Naive thymus-derived CD4-positive, alpha-beta T cell (primary cell): Measurements from ENCODE around the gene PCDH8. TPM values are rescaled to one million over a fixed set of nuclear protein-coding genes. Genes with fewer than 3 reads are reported as not detected.

Experiments
- ATAC-seq: fragments of 150-1000 bp; cut with Tn5 transposase; 2 replicates; pipeline ENCODE4 v1.10.0; 2021; ENCODE audit warnings: mild to moderate bottlenecking, moderate library complexity
- CTCF ChIA-PET: fragments of 350-600 bp; sonication (Branson Sonifier 250); formaldehyde crosslinking; loops from one replicate; lab custom pipeline; 2021; ENCODE audit warnings: antibody characterized with exemption; lab: Charles Lee
- POLR2A ChIA-PET: fragments of 350-600 bp; sonication (Branson Sonifier 250); formaldehyde crosslinking; loops from one replicate; lab custom pipeline; 2021; ENCODE audit warnings: antibody characterized with exemption, inconsistent platforms; lab: Charles Lee
- DNase-seq, 9 donors: peaks; one replicate each; pipeline versions ENCODE4 v3.0.0 to v3.0.0-alpha.2; 2020 to 2022; ENCODE audit warnings: mixed read lengths in 1 of 9
- H3K27ac ChIP-seq: one replicate; pipeline ENCODE4 v1.7.0; 2013; ENCODE audit warnings: mild to moderate bottlenecking, low read depth, low read length, moderate library complexity
- H3K27me3 ChIP-seq, 2 donors: one replicate each; pipeline ENCODE4 v1.7.0; 2013; ENCODE audit warnings: low read length in 2 of 2, mild to moderate bottlenecking in 2 of 2, moderate library complexity in 2 of 2; ENCODE audit not compliant: control insufficient read depth in 2 of 2, insufficient read depth in 2 of 2
- H3K36me3 ChIP-seq, 3 experiments: 1 replicate in 2 of 3; 2 replicates in 1 of 3; pipeline ENCODE4 v1.7.0; 2013; ENCODE audit warnings: low read length in 3 of 3, mild to moderate bottlenecking in 3 of 3, moderate library complexity in 1 of 3; ENCODE audit not compliant: insufficient read depth in 3 of 3, control insufficient read depth in 2 of 3
- H3K4me1 ChIP-seq, 2 donors: one replicate each; pipeline ENCODE4 v1.7.0; 2013; ENCODE audit warnings: low read length in 2 of 2, mild to moderate bottlenecking in 2 of 2, moderate library complexity in 1 of 2; ENCODE audit not compliant: control insufficient read depth in 2 of 2, insufficient read depth in 2 of 2
- H3K4me3 ChIP-seq: 2 replicates; pipeline ENCODE4 v1.7.0; 2013; ENCODE audit warnings: mild to moderate bottlenecking, low read length
- H3K9me3 ChIP-seq, 3 experiments: 1 replicate in 2 of 3; 2 replicates in 1 of 3; pipeline ENCODE4 v1.7.0; 2013; ENCODE audit warnings: low read length in 3 of 3; ENCODE audit not compliant: control insufficient read depth in 2 of 3
- H3K27ac Mint-ChIP-seq, 9 donors: one replicate each; pipeline ENCODE4 v1.8.0; 2020 to 2022; ENCODE audit warnings: mixed read lengths in 9 of 9, mild to moderate bottlenecking in 8 of 9, moderate library complexity in 5 of 9, inconsistent platforms in 2 of 9
- H3K27me3 Mint-ChIP-seq, 5 donors: one replicate each; pipeline ENCODE4 v1.8.0; 2021 to 2022; ENCODE audit warnings: mixed read lengths in 5 of 5, mild to moderate bottlenecking in 1 of 5
- H3K36me3 Mint-ChIP-seq, 5 donors: one replicate each; pipeline ENCODE4 v1.8.0; 2020 to 2022; ENCODE audit warnings: mixed read lengths in 5 of 5, mild to moderate bottlenecking in 3 of 5, inconsistent platforms in 1 of 5
- H3K4me1 Mint-ChIP-seq, 7 donors: one replicate each; pipeline ENCODE4 v1.8.0; 2020 to 2022; ENCODE audit warnings: mixed read lengths in 7 of 7, mild to moderate bottlenecking in 3 of 7, inconsistent platforms in 1 of 7
- H3K4me3 Mint-ChIP-seq, 10 donors: one replicate each; pipeline ENCODE4 v1.8.0; 2020 to 2022; ENCODE audit warnings: mild to moderate bottlenecking in 10 of 10, mixed read lengths in 10 of 10, moderate library complexity in 6 of 10, inconsistent platforms in 2 of 10
- H3K9me3 Mint-ChIP-seq, 11 donors: one replicate each; pipeline ENCODE4 v1.8.0; 2020 to 2022; ENCODE audit warnings: mixed read lengths in 11 of 11, mild to moderate bottlenecking in 4 of 11, inconsistent platforms in 1 of 11, moderate library complexity in 1 of 11
- intact Hi-C, 2 donors: fragments of 100-400 bp; cut with micrococcal nuclease; formaldehyde crosslinking; loops; one replicate each; pipeline ENCODE4 v1.15.1; 2023
- polyA plus RNA-seq, 2 donors: library from polyadenylated mRNA; unstranded; fragments of 300-500 nt; fragmentation: Illumina TruSeq; gene quantifications; one replicate each; pipeline ENCODE4 v1.2.3, GENCODE V29; 2021
- total RNA-seq, 6 experiments: library from RNA in 5 of 6; stranded (reverse) in 5 of 6; gene quantifications; 1 replicate in 5 of 6; 2 replicates in 1 of 6; pipeline ENCODE4 v1.2.3 and lab custom pipeline; 2021 to 2026

PCDH8 gene
- total and polyA plus RNA-seq, 7 experiments from 2014 or later: not detected

- POLR2A ChIA-PET: no interaction called here
- Histone ChIP-seq H3K27ac (no peak overlapping the region), H3K36me3 (no peaks in the 10 kb centered on the region), H3K27me3 (no peaks in the 10 kb centered on the region), H3K9me3 (peaks cover 0 to 2% (median 0%) of the 10 kb centered on the region in 3 experiments), H3K4me3 (no peak overlapping the region), H3K4me1 (no peaks in the 10 kb centered on the region)
- Mint-ChIP-seq H3K4me3 (no peak overlapping the region), H3K4me1 (no peaks in the 10 kb centered on the region), H3K27ac (no peak overlapping the region), H3K27me3 (peaks cover 2 to 30% (median 23%) of the 10 kb centered on the region in 5 donors), H3K36me3 (peaks cover 0 to 4% (median 0%) of the 10 kb centered on the region in 5 donors), H3K9me3 (peaks cover 0 to 25% (median 9%) of the 10 kb centered on the region in 11 donors)
- CTCF ChIA-PET: no interaction called here
- ATAC-seq (no peak), DNase-seq (no peak)
- intact Hi-C loops: no loop called here
Measured at GRCh38 chr13:52870143-52870542, 21.7 kb upstream of the PCDH8 start.

GRCh38 chr13:52869621-52870020, 21.2 kb upstream of the PCDH8 start:
- Histone ChIP-seq H3K27ac (no peak overlapping the region), H3K9me3 (no peaks in the 10 kb centered on the region), H3K4me3 (no peak overlapping the region), H3K36me3 (no peaks in the 10 kb centered on the region), H3K27me3 (no peaks in the 10 kb centered on the region), H3K4me1 (no peaks in the 10 kb centered on the region)
- Mint-ChIP-seq H3K36me3 (no peaks in the 10 kb centered on the region), H3K4me3 (no peak overlapping the region), H3K9me3 (peaks cover 0 to 20% (median 4%) of the 10 kb centered on the region in 11 donors), H3K4me1 (no peaks in the 10 kb centered on the region), H3K27me3 (peaks cover 2 to 30% (median 23%) of the 10 kb centered on the region in 5 donors), H3K27ac (no peak overlapping the region)
- intact Hi-C loops: no loop called here
- no peak for ATAC-seq
- no peak for DNase-seq
- POLR2A ChIA-PET: no interaction called here
- CTCF ChIA-PET: no interaction called here

- ATAC-seq (no peak), DNase-seq (no peak)
- POLR2A ChIA-PET: no interaction called here
- Mint-ChIP-seq H3K9me3 (peaks cover 0 to 18% (median 2%) of the 10 kb centered on the region in 11 donors), H3K36me3 (no peaks in the 10 kb centered on the region), H3K27me3 (peaks cover 2 to 30% (median 23%) of the 10 kb centered on the region in 5 donors), H3K27ac (no peak overlapping the region), H3K4me3 (no peak overlapping the region), H3K4me1 (no peaks in the 10 kb centered on the region)
- no peak overlapping the region for H3K4me3 ChIP-seq
- no peaks in the 10 kb centered on the region for H3K27me3 ChIP-seq
- no peak overlapping the region for H3K27ac ChIP-seq
- CTCF ChIA-PET: no interaction called here
- no peaks in the 10 kb centered on the region for H3K9me3 ChIP-seq
- no peaks in the 10 kb centered on the region for H3K4me1 ChIP-seq
- intact Hi-C loops: no loop called here
- H3K36me3 ChIP-seq: no peaks in the 10 kb centered on the region
Measured at GRCh38 chr13:52869050-52869449, 20.6 kb upstream of the PCDH8 start.

- Mint-ChIP-seq H3K36me3 (no peaks in the 10 kb centered on the region), H3K4me1 (no peaks in the 10 kb centered on the region), H3K9me3 (peaks cover 0 to 9% (median 2%) of the 10 kb centered on the region in 11 donors), H3K4me3 (no peak overlapping the region), H3K27ac (no peak overlapping the region), H3K27me3 (peaks cover 2 to 27% (median 23%) of the 10 kb centered on the region in 5 donors)
- no peak overlapping the region for H3K4me3 ChIP-seq
- H3K27me3 ChIP-seq: no peaks in the 10 kb centered on the region
- H3K9me3 ChIP-seq: no peaks in the 10 kb centered on the region
- no peaks in the 10 kb centered on the region for H3K4me1 ChIP-seq
- H3K27ac ChIP-seq: no peak overlapping the region
- CTCF ChIA-PET: no interaction called here
- DNase-seq (no peak), ATAC-seq (no peak)
- no peaks in the 10 kb centered on the region for H3K36me3 ChIP-seq
- intact Hi-C loops: no loop called here
- POLR2A ChIA-PET: no interaction called here
Measured at GRCh38 chr13:52868190-52868589, 19.8 kb upstream of the PCDH8 start.

GRCh38 chr13:52864941-52865340, 16.5 kb upstream of the PCDH8 start:
- H3K27me3 Mint-ChIP-seq: peaks cover 2 to 24% (median 9%) of the 10 kb centered on the region in 5 donors
- H3K27ac Mint-ChIP-seq: no peak overlapping the region
- ChIA-PET CTCF (no interaction called here), POLR2A (no interaction called here)
- H3K36me3 ChIP-seq: no peaks in the 10 kb centered on the region
- H3K9me3 ChIP-seq: no peaks in the 10 kb centered on the region
- no peaks in the 10 kb centered on the region for H3K4me1 ChIP-seq
- no peak overlapping the region for H3K4me3 ChIP-seq
- no peaks in the 10 kb centered on the region for H3K36me3 Mint-ChIP-seq
- DNase-seq (no peak), ATAC-seq (no peak)
- intact Hi-C loops: no loop called here
- peaks cover 0 to 3% of the 10 kb centered on the region in 2 donors for H3K27me3 ChIP-seq
- H3K9me3 Mint-ChIP-seq: peaks cover 0 to 4% (median 0%) of the 10 kb centered on the region in 11 donors
- H3K4me3 Mint-ChIP-seq: no peak overlapping the region
- no peak overlapping the region for H3K27ac ChIP-seq
- H3K4me1 Mint-ChIP-seq: peaks cover 0 to 3% (median 0%) of the 10 kb centered on the region in 7 donors

- no peaks in the 10 kb centered on the region for H3K36me3 Mint-ChIP-seq
- H3K4me3 Mint-ChIP-seq: no peak overlapping the region
- ChIA-PET CTCF (no interaction called here), POLR2A (no interaction called here)
- no peak overlapping the region for H3K27ac Mint-ChIP-seq
- Histone ChIP-seq H3K4me1 (no peaks in the 10 kb centered on the region), H3K4me3 (no peak overlapping the region), H3K27ac (no peak overlapping the region), H3K9me3 (no peaks in the 10 kb centered on the region), H3K36me3 (no peaks in the 10 kb centered on the region), H3K27me3 (peaks cover 0 to 3% of the 10 kb centered on the region in 2 donors)
- no peak for ATAC-seq
- intact Hi-C loops: no loop called here
- H3K27me3 Mint-ChIP-seq: peaks cover 2 to 39% (median 17%) of the 10 kb centered on the region in 5 donors
- no peak for DNase-seq
- H3K4me1 Mint-ChIP-seq: peaks cover 0 to 3% (median 0%) of the 10 kb centered on the region in 7 donors
- peaks cover 0 to 5% (median 2%) of the 10 kb centered on the region in 11 donors for H3K9me3 Mint-ChIP-seq
Measured at GRCh38 chr13:52862358-52863206, 14.1 kb upstream of the PCDH8 start.
